K562 (cell line): ENCODE measurements around the gene EEPD1. TPM values are rescaled to one million over a fixed set of nuclear protein-coding genes. Genes with fewer than 3 reads are reported as not detected.

Source experiments
- BCL6 ChIP-seq: fragments of 250-450 bp; sonication (Bioruptor Pico); IDR thresholded peaks from 2 replicates; pipeline ENCODE4 v1.4.0; 2020
- CTBP1 ChIP-seq: fragments of 450-650 bp; IDR thresholded peaks from 2 replicates; pipeline ENCODE4 v1.6.1; 2016; ENCODE audit warnings: borderline replicate concordance
- CTCFL ChIP-seq: IDR thresholded peaks from 2 replicates; pipeline ENCODE4 v1.6.1; 2011; ENCODE audit warnings: borderline replicate concordance, low read depth, mild to moderate bottlenecking, moderate library complexity, low read length; ENCODE audit not compliant: insufficient read depth, poor library complexity, severe bottlenecking
- ELF4 ChIP-seq: fragments of 450-650 bp; formaldehyde crosslinking; IDR thresholded peaks from 2 replicates; pipeline ENCODE4 v1.4.0; 2022; ENCODE audit warnings: missing genetic modification characterization
- ERF ChIP-seq: fragments of 450-650 bp; formaldehyde crosslinking; IDR thresholded peaks from 2 replicates; pipeline ENCODE4 v1.4.0; 2020; ENCODE audit warnings: mild to moderate bottlenecking, mixed read lengths
- HMG20B ChIP-seq: fragments of 250-450 bp; sonication (Bioruptor Pico); IDR thresholded peaks from 2 replicates; pipeline ENCODE4 v1.5.0; 2021; ENCODE audit warnings: mild to moderate bottlenecking
- IRF2 ChIP-seq: sonication (generic); formaldehyde crosslinking; IDR thresholded peaks from 2 replicates; pipeline ENCODE4 v1.8.1; 2022; ENCODE audit warnings: mild to moderate bottlenecking, missing genetic modification reagents
- KAT2B ChIP-seq: IDR thresholded peaks from one replicate; pipeline ENCODE4 v1.6.1; 2012; ENCODE audit warnings: low read depth, mild to moderate bottlenecking, control low read depth, inconsistent platforms, low read length, moderate library complexity
- KAT8 ChIP-seq: fragments of 450-650 bp; IDR thresholded peaks from 2 replicates; pipeline ENCODE4 v1.6.1; 2016; ENCODE audit warnings: low read depth, mild to moderate bottlenecking
- MCM7 ChIP-seq, 2 experiments: fragments of 450-650 bp; IDR thresholded peaks; 2 replicates each; pipeline ENCODE4 v1.6.1; 2016 to 2018
- NFIC ChIP-seq: fragments of 450-650 bp; IDR thresholded peaks from 2 replicates; pipeline ENCODE4 v1.6.1; 2017; ENCODE audit warnings: mild to moderate bottlenecking, inconsistent platforms
- NR0B1 ChIP-seq: fragments of 450-650 bp; IDR thresholded peaks from one replicate; pipeline ENCODE4 v1.6.1; 2018; ENCODE audit warnings: mild to moderate bottlenecking, moderate library complexity; ENCODE audit not compliant: partially characterized antibody
- NUFIP1 ChIP-seq: fragments of 450-650 bp; IDR thresholded peaks from 2 replicates; pipeline ENCODE4 v1.6.1; 2018; ENCODE audit not compliant: partially characterized antibody
- ZNF121 ChIP-seq: sonication (generic); formaldehyde crosslinking; conservative IDR thresholded peaks from 2 replicates; pipeline ENCODE4 v1.8.0; 2022; ENCODE audit warnings: missing genetic modification reagents
- ZNF140 ChIP-seq: fragments of 250-450 bp; sonication (Bioruptor Pico); IDR thresholded peaks from 2 replicates; pipeline ENCODE4 v1.8.0; 2021; ENCODE audit warnings: moderate library complexity, mild to moderate bottlenecking, inconsistent platforms
- ZNF395 ChIP-seq: fragments of 200-800 bp; sonication (Bioruptor generic); IDR thresholded peaks from 2 replicates; pipeline ENCODE4 v1.6.1; 2017; ENCODE audit warnings: missing genetic modification characterization, missing compliant biosample characterization
- ZNF655 ChIP-seq: fragments of 250-450 bp; sonication (Bioruptor Pico); IDR thresholded peaks from 2 replicates; pipeline ENCODE4 v1.5.0; 2021
- ZNF780A ChIP-seq: fragments of 250-450 bp; sonication (Bioruptor Pico); IDR thresholded peaks from 2 replicates; pipeline ENCODE4 v1.5.0; 2021; ENCODE audit warnings: mild to moderate bottlenecking
- polyA plus RNA-seq, 8 experiments: library from polyadenylated mRNA; depleted of rRNA in 4 of 8; stranded (reverse) in 5 of 8; unstranded in 3 of 8; fragments of >200 nt; fragmentation: Nextera tagmentation in 2 of 8; fragmentation: Illumina TruSeq in 1 of 8; extraction: Ambion mirVana in 2 of 8; extraction: Trizol in 1 of 8; gene quantifications; 2 replicates each; pipeline versions ENCODE4 v1.2.1 to v1.2.3, GENCODE V29; 2011 to 2014; ENCODE audit warnings: inconsistent platforms in 1 of 8, missing spikeins in 1 of 8
- total RNA-seq, 7 experiments: library from RNA; depleted of rRNA in 6 of 7; stranded (reverse); fragments of >200 nt in 6 of 7; fragmentation: Illumina TruSeq in 2 of 7; extraction: Trizol in 2 of 7; gene quantifications; 2 replicates each; pipeline versions ENCODE4 v1.2.1 to v1.2.3, GENCODE V29; 2011 to 2021; ENCODE audit warnings: low replicate concordance in 1 of 7

Gene EEPD1
- total and polyA plus RNA-seq, 9 of the 15 experiments (the other 6 are each of a cell fraction or from before 2014, with no cell fraction given), result 0.01 to 1.5 (median 0.74) TPM; not detected in 1

GRCh38 chr7:36312064-36312914 is 159.2 kb downstream of the EEPD1 start (continued):
- TF ChIP-seq ZNF395 (CRISPR knock-in tag) (0 out of 2 replicates have a peak, but pooled peaks have one; percentile 28), ZNF140 (CRISPR knock-in tag) (no peak), NFIC (no peak), CTCFL (peak; percentile 71), CTBP1 (peak; percentile 36; the same call in 1 of the 2 replicates), ERF (CRISPR knock-in tag) (no peak), HMG20B (no peak), ZNF121 (CRISPR knock-in tag) (peak; percentile 61), ZNF655 (CRISPR knock-in tag) (no peak), ZNF780A (no peak), MCM7 (IDR thresholded peaks at IDR 0.05) (no peak), KAT2B (no peak), NUFIP1 (no peak), IRF2 (CRISPR knock-in tag) (peak; percentile 69; the same call in 1 of the 2 replicates), NR0B1 (no peak), BCL6 (no peak), ELF4 (no peak), KAT8 (no peak)
